HCT116 (cell line): Measurements from ENCODE around the gene MON2. TPM values are rescaled to one million over a fixed set of nuclear protein-coding genes. Genes with fewer than 3 reads are reported as not detected.
A peak's percentile ranks its signal among the peaks of the same experiment; 100 is the strongest.

Experiments
- ATAC-seq: fragments of 200-7000 bp; cut with Tn5 transposase; 2 replicates; pipeline ENCODE4 v1.9.1; 2020; ENCODE audit warnings: mild to moderate bottlenecking, moderate library complexity
- BruUV-seq: library from RNA; stranded (reverse); fragments of 400-500 nt; replicated peaks from 2 replicates; lab custom pipeline; 2021; lab: Mats Ljungman, UMichigan
- CTCF ChIA-PET: fragments of 300-600 bp; sonication (Branson Sonifier 250); formaldehyde crosslinking; loops from one replicate; lab custom pipeline; 2021; ENCODE audit warnings: antibody characterized with exemption; lab: Charles Lee
- POLR2A ChIA-PET: fragments of 300-600, 350-600 bp; sonication (Branson Sonifier 250); formaldehyde crosslinking; loops from one replicate; lab custom pipeline; 2021; ENCODE audit warnings: antibody characterized with exemption; lab: Charles Lee
- RAD21 ChIA-PET, 2 experiments: fragments of 300-600 bp; sonication (Branson Sonifier 250); formaldehyde crosslinking; loops; one replicate each; lab custom pipeline; 2023; ENCODE audit warnings: low total read pairs in 2 of 2; ENCODE audit not compliant: uncharacterized antibody in 2 of 2, unreplicated experiment in 2 of 2, low non-redundant PET in 1 of 2; lab: Charles Lee
- DNase-seq: peaks from one replicate; pipeline ENCODE4 v3.0.0-alpha.2; 2010; ENCODE audit warnings: low read depth, low spot score
- H2AFZ ChIP-seq: fragments of 200-600 bp; shearing (Covaris generic), sonication (generic); 2 replicates; pipeline ENCODE4 v1.6.1; 2017; ENCODE audit warnings: low read depth, mixed run types, mixed read lengths, antibody characterized with exemption, low read length; ENCODE audit not compliant: poor library complexity, severe bottlenecking
- H3K27ac ChIP-seq: 2 replicates; pipeline ENCODE4 v1.5.1; 2012; ENCODE audit warnings: low read depth, low read length
- H3K27me3 ChIP-seq: fragments of 200-600 bp; sonication (generic); 2 replicates; pipeline ENCODE4 v1.6.1; 2016; ENCODE audit warnings: mixed run types, low read length, mixed read lengths; ENCODE audit not compliant: insufficient read depth
- H3K36me3 ChIP-seq, 2 experiments: fragments of 200-500 bp in 1 of 2; fragments of 200-600 bp in 1 of 2; sonication (Bioruptor generic) in 1 of 2; sonication (generic) in 1 of 2; 2 replicates each; pipeline versions ENCODE4 v1.5.1 to v1.6.1; 2014 to 2016; ENCODE audit warnings: low read length in 2 of 2, inconsistent platforms in 1 of 2, mixed read lengths in 1 of 2, mixed run types in 1 of 2; ENCODE audit not compliant: insufficient read depth in 2 of 2, control insufficient read depth in 1 of 2
- H3K4me1 ChIP-seq, 2 experiments: fragments of 200-600 bp in 1 of 2; sonication (generic) in 1 of 2; 2 replicates each; pipeline versions ENCODE4 v1.5.1 to v1.6.1; 2012 to 2017; ENCODE audit warnings: low read length in 2 of 2, inconsistent platforms in 1 of 2, mild to moderate bottlenecking in 1 of 2, mixed read lengths in 1 of 2, mixed run types in 1 of 2, moderate library complexity in 1 of 2; ENCODE audit not compliant: insufficient read depth in 2 of 2, control insufficient read depth in 1 of 2
- H3K4me2 ChIP-seq: fragments of 200-600 bp; sonication (generic); 2 replicates; pipeline ENCODE4 v1.6.1; 2017; ENCODE audit warnings: mixed run types, low read length, mixed read lengths
- H3K4me3 ChIP-seq, 2 experiments: fragments of 200-600 bp in 1 of 2; sonication (generic) in 1 of 2; replicated peaks in 1 of 2; 2 replicates each; pipeline ENCODE4 v1.5.1; 2011 to 2016; ENCODE audit warnings: low read length in 2 of 2, control low read depth in 1 of 2, low read depth in 1 of 2, mild to moderate bottlenecking in 1 of 2, mixed read lengths in 1 of 2, mixed run types in 1 of 2
- H3K79me2 ChIP-seq: fragments of 200-600 bp; sonication (generic); 2 replicates; pipeline ENCODE4 v1.6.1; 2017; ENCODE audit warnings: mild to moderate bottlenecking, mixed run types, low read length, moderate library complexity, mixed read lengths; ENCODE audit not compliant: insufficient read depth
- H3K9ac ChIP-seq: fragments of 200-600 bp; sonication (generic); 2 replicates; pipeline ENCODE4 v1.6.1; 2016; ENCODE audit warnings: low read length, mixed read lengths
- H3K9me2 ChIP-seq: fragments of 200-600 bp; sonication (generic), shearing (Covaris generic); 2 replicates; pipeline ENCODE4 v1.6.1; 2017; ENCODE audit warnings: mixed run types, mild to moderate bottlenecking, moderate library complexity; ENCODE audit not compliant: insufficient read depth
- H3K9me3 ChIP-seq, 2 experiments: fragments of 200-500 bp in 1 of 2; fragments of 200-600 bp in 1 of 2; sonication (Bioruptor generic) in 1 of 2; sonication (generic) in 1 of 2; 2 replicates each; pipeline ENCODE4 v1.6.1; 2014 to 2017; ENCODE audit warnings: low read length in 2 of 2, mixed read lengths in 2 of 2, inconsistent platforms in 1 of 2, low read depth in 1 of 2, mild to moderate bottlenecking in 1 of 2, mixed run types in 1 of 2, moderate library complexity in 1 of 2; ENCODE audit not compliant: control insufficient read depth in 1 of 2, insufficient read depth in 1 of 2
- H4K20me1 ChIP-seq: fragments of 200-600 bp; sonication (generic), shearing (Covaris generic); 2 replicates; pipeline ENCODE4 v1.6.1; 2017; ENCODE audit warnings: mixed run types, mild to moderate bottlenecking, moderate library complexity; ENCODE audit not compliant: insufficient read depth
- CBX3 ChIP-seq: IDR thresholded peaks from 2 replicates; pipeline ENCODE4 v1.6.1; 2012; ENCODE audit warnings: low read depth
- POLR2A ChIP-seq: IDR thresholded peaks from 2 replicates; pipeline ENCODE4 v1.7.0; 2011; ENCODE audit warnings: borderline replicate concordance; ENCODE audit not compliant: insufficient read depth, insufficient read length; ENCODE audit errors: extremely low read depth
- POLR2AphosphoS5 ChIP-seq: IDR thresholded peaks from 2 replicates; pipeline ENCODE4 v1.6.1; 2011; ENCODE audit warnings: mild to moderate bottlenecking, low read depth, low read length, moderate library complexity
- RAD21 ChIP-seq: IDR thresholded peaks from 2 replicates; pipeline ENCODE4 v1.6.1; 2012; ENCODE audit warnings: low read depth, mild to moderate bottlenecking
- SIN3A ChIP-seq: IDR thresholded peaks from 2 replicates; pipeline ENCODE4 v1.6.1; 2012; ENCODE audit warnings: low read depth
- SRF ChIP-seq: IDR thresholded peaks from 2 replicates; pipeline ENCODE4 v1.6.1; 2012; ENCODE audit warnings: low read depth
- TCF7L2 ChIP-seq: IDR thresholded peaks from 2 replicates; pipeline ENCODE4 v1.7.0; 2011; ENCODE audit warnings: borderline replicate concordance, inconsistent platforms; ENCODE audit not compliant: insufficient read depth, insufficient read length; ENCODE audit errors: extremely low read depth
- ZNF274 ChIP-seq: fragments of 200-500 bp; sonication (Bioruptor generic); IDR thresholded peaks from 2 replicates; pipeline ENCODE4 v1.6.1; 2014; ENCODE audit warnings: mild to moderate bottlenecking, low read depth, low read length, inconsistent platforms
- intact Hi-C: fragments of 100-400 bp; cut with micrococcal nuclease; formaldehyde crosslinking; loops from 2 replicates; pipeline ENCODE4 v1.10.0; 2022
- microRNA counts: library from miRNA; unstranded; fragments of <30 nt; microRNA quantifications from one replicate; lab custom pipeline; 2015
- microRNA-seq: library from miRNA; unstranded; fragments of <30 nt; microRNA quantifications from one replicate; pipeline ENCODE4, GENCODE V29; 2016; ENCODE audit warnings: borderline number of aligned reads
- total RNA-seq: library from RNA; stranded (reverse); gene quantifications from one replicate; pipeline ENCODE4 v1.2.1, GENCODE V29; 2021; ENCODE audit not compliant: unreplicated experiment
- TF ChIP-seq, protein P1 (sequence below): IDR thresholded peaks from 2 replicates; pipeline ENCODE4 v1.6.1; 2012
- TF ChIP-seq, protein P2 (sequence below): IDR thresholded peaks from 2 replicates; pipeline ENCODE4 v1.6.1; 2012; ENCODE audit warnings: low read depth
- TF ChIP-seq, protein P3 (sequence below), 3 experiments: fragments of 200-600 bp in 1 of 3; sonication (generic) in 1 of 3; IDR thresholded peaks in 2 of 3; conservative IDR thresholded peaks in 1 of 3; 2 replicates each; pipeline ENCODE4 v1.5.1; 2012 to 2017; ENCODE audit warnings: low read depth in 2 of 3, low read length in 2 of 3, antibody characterized with exemption in 1 of 3, borderline replicate concordance in 1 of 3, control low read depth in 1 of 3, mild to moderate bottlenecking in 1 of 3, mixed read lengths in 1 of 3, mixed run types in 1 of 3, moderate library complexity in 1 of 3; ENCODE audit not compliant: insufficient read depth in 1 of 3

Gene MON2
- total RNA-seq, 1 experiment from 2014 or later, result 30.7 TPM

DNA sequence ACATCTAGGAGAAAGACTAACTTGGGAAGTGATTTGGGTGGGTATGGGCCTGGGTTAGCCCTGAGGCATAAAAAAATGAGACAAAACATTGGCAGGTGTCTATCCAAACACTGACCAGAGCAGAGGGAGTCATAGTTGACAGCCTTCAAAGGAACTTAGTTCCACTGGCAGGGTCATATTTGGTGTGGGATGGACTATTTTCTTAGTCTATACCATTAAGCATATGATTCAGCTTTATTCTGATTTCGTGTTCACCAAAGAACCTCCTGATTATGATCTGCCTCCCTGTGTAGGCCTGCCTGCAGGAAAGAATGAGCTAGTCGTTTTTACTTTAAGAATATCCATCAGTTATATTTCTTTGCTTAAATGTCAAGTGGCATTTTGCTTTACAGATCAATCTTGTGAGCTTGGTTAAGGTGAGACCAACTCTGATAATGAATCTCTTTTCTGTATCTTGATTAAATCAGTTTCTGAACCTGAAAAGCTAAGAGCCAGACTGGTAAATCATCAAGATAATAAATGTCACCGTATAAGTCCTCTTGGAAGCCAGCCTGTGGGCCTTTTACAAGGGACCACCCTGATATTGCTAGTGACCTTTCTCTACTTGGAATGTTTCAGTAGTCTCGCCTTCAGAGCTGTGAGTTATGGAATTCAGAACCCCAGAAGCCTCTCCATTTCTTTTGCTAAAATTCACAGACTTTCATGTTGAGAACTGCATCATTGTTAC lies 182.9 kb downstream of the MON2 start:
- Histone ChIP-seq H3K79me2 (no peaks in the 10 kb centered on the region), H3K4me1 (no peaks in the 10 kb centered on the region), H3K27me3 (no peaks in the 10 kb centered on the region), H3K9me3 (no peaks in the 10 kb centered on the region), H3K36me3 (no peaks in the 10 kb centered on the region), H2AFZ (no peak overlapping the region), H3K9ac (no peak overlapping the region), H3K9me2 (no peaks in the 10 kb centered on the region), H4K20me1 (no peaks in the 10 kb centered on the region), H3K4me2 (no peak overlapping the region), H3K4me3 (no peak overlapping the region), H3K27ac (no peak overlapping the region)
- CTCF ChIA-PET, result no interaction called here
- ATAC-seq (no peak), DNase-seq (no peak)
- BruUV-seq, result no TSS peak
- intact Hi-C loops, result no loop called here
- TF ChIP-seq CBX3 (no peak), POLR2A (no peak), RAD21 (no peak), POLR2AphosphoS5 (no peak), ZNF274 (no peak), SRF (no peak), SIN3A (no peak), TCF7L2 (no peak)
- TF ChIP-seq, protein P1, sequence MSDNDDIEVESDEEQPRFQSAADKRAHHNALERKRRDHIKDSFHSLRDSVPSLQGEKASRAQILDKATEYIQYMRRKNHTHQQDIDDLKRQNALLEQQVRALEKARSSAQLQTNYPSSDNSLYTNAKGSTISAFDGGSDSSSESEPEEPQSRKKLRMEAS, result no peak
- TF ChIP-seq, protein P2, sequence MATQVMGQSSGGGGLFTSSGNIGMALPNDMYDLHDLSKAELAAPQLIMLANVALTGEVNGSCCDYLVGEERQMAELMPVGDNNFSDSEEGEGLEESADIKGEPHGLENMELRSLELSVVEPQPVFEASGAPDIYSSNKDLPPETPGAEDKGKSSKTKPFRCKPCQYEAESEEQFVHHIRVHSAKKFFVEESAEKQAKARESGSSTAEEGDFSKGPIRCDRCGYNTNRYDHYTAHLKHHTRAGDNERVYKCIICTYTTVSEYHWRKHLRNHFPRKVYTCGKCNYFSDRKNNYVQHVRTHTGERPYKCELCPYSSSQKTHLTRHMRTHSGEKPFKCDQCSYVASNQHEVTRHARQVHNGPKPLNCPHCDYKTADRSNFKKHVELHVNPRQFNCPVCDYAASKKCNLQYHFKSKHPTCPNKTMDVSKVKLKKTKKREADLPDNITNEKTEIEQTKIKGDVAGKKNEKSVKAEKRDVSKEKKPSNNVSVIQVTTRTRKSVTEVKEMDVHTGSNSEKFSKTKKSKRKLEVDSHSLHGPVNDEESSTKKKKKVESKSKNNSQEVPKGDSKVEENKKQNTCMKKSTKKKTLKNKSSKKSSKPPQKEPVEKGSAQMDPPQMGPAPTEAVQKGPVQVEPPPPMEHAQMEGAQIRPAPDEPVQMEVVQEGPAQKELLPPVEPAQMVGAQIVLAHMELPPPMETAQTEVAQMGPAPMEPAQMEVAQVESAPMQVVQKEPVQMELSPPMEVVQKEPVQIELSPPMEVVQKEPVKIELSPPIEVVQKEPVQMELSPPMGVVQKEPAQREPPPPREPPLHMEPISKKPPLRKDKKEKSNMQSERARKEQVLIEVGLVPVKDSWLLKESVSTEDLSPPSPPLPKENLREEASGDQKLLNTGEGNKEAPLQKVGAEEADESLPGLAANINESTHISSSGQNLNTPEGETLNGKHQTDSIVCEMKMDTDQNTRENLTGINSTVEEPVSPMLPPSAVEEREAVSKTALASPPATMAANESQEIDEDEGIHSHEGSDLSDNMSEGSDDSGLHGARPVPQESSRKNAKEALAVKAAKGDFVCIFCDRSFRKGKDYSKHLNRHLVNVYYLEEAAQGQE, result no peak
- TF ChIP-seq, protein P3, sequence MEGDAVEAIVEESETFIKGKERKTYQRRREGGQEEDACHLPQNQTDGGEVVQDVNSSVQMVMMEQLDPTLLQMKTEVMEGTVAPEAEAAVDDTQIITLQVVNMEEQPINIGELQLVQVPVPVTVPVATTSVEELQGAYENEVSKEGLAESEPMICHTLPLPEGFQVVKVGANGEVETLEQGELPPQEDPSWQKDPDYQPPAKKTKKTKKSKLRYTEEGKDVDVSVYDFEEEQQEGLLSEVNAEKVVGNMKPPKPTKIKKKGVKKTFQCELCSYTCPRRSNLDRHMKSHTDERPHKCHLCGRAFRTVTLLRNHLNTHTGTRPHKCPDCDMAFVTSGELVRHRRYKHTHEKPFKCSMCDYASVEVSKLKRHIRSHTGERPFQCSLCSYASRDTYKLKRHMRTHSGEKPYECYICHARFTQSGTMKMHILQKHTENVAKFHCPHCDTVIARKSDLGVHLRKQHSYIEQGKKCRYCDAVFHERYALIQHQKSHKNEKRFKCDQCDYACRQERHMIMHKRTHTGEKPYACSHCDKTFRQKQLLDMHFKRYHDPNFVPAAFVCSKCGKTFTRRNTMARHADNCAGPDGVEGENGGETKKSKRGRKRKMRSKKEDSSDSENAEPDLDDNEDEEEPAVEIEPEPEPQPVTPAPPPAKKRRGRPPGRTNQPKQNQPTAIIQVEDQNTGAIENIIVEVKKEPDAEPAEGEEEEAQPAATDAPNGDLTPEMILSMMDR (IDR thresholded peaks at IDR 0.05 in 2 of 3, conservative IDR thresholded peaks at IDR 0.05 in 1 of 3; ENCODE audit: borderline replicate concordance in 1 of 3, insufficient read depth in 1 of 3, low read depth in 2 of 3, low read length in 2 of 3), result no peak
- RAD21 ChIA-PET, result no interaction called here
- POLR2A ChIA-PET, result no interaction called here

MicroRNAs encoded within 50 kb of the gene (microRNA counts, 767-probe panel; counts per million panel counts)
- 18,900 counts per million, percentile 35 among the panel's probes with 10 or more counts for microRNA hsa-let-7i-5p (lab: Ali Mortazavi, UCI)

Small RNAs within 50 kb of the gene (microRNA-seq; reads per million reads assigned to microRNA genes)
- gene MIRLET7I, result 37,989 reads per million, percentile 98 among the genes with 10 or more reads in this experiment

Other genes starting within 250 kb of the MON2 start
- 49.5 TPM for gene USP15, start 206.4 kb upstream of the MON2 start, total RNA-seq